Nephron progenitor cell (in vitro differentiated cells): Measurements from ENCODE around the gene PIGN.

Source experiments
- DNase-seq: peaks from one replicate; pipeline ENCODE4 v3.0.0; 2021
- H3K27ac Mint-ChIP-seq: 2 replicates; pipeline ENCODE4 v1.8.0; 2021; ENCODE audit warnings: mild to moderate bottlenecking, moderate library complexity, mixed read lengths
- H3K27me3 Mint-ChIP-seq: 2 replicates; pipeline ENCODE4 v1.8.0; 2021; ENCODE audit warnings: mild to moderate bottlenecking, low read depth, mixed read lengths; ENCODE audit not compliant: poor library complexity
- H3K36me3 Mint-ChIP-seq: 2 replicates; pipeline ENCODE4 v1.8.0; 2021; ENCODE audit warnings: low read depth, mixed read lengths
- H3K4me1 Mint-ChIP-seq: 2 replicates; pipeline ENCODE4 v1.8.0; 2021; ENCODE audit warnings: mixed read lengths
- H3K4me3 Mint-ChIP-seq: 2 replicates; pipeline ENCODE4 v1.8.0; 2021; ENCODE audit warnings: mild to moderate bottlenecking, moderate library complexity, mixed read lengths
- H3K9me3 Mint-ChIP-seq: 2 replicates; pipeline ENCODE4 v1.8.0; 2021; ENCODE audit warnings: mild to moderate bottlenecking, moderate library complexity, mixed read lengths
- TF ChIP-seq, protein P1 (sequence below): fragments of 200-600 bp; sonication (generic); IDR thresholded peaks from 2 replicates; pipeline ENCODE4 v1.5.0; 2021; ENCODE audit warnings: antibody characterized with exemption

PIGN gene

DNA sequence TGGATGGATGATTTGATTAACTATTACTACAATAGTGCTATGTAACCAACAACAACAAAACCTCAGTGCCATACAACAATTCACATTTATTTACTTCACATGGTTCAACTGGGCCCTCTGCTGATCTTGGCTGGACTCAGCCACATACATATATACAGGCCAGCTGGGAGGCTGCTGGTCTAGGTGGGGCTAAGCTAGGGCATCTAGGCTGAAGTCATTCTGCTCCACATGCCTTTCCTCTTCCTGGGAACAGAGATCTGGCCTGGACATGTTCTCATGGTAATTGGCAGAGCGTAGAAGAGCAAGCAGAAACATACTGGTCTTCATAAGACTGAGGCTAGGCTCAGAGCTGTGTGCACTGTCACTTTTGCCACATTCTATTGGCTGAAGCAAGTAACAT lies 191.2 kb downstream of the PIGN start:
- TF ChIP-seq, protein P1, sequence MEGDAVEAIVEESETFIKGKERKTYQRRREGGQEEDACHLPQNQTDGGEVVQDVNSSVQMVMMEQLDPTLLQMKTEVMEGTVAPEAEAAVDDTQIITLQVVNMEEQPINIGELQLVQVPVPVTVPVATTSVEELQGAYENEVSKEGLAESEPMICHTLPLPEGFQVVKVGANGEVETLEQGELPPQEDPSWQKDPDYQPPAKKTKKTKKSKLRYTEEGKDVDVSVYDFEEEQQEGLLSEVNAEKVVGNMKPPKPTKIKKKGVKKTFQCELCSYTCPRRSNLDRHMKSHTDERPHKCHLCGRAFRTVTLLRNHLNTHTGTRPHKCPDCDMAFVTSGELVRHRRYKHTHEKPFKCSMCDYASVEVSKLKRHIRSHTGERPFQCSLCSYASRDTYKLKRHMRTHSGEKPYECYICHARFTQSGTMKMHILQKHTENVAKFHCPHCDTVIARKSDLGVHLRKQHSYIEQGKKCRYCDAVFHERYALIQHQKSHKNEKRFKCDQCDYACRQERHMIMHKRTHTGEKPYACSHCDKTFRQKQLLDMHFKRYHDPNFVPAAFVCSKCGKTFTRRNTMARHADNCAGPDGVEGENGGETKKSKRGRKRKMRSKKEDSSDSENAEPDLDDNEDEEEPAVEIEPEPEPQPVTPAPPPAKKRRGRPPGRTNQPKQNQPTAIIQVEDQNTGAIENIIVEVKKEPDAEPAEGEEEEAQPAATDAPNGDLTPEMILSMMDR = no peak
- no peak for DNase-seq
- Mint-ChIP-seq H3K4me3 (no peak overlapping the region), H3K27me3 (no peaks in the 10 kb centered on the region), H3K9me3 (peaks cover 5% of the 10 kb centered on the region), H3K36me3 (no peaks in the 10 kb centered on the region), H3K4me1 (no peaks in the 10 kb centered on the region), H3K27ac (no peak overlapping the region)

DNA sequence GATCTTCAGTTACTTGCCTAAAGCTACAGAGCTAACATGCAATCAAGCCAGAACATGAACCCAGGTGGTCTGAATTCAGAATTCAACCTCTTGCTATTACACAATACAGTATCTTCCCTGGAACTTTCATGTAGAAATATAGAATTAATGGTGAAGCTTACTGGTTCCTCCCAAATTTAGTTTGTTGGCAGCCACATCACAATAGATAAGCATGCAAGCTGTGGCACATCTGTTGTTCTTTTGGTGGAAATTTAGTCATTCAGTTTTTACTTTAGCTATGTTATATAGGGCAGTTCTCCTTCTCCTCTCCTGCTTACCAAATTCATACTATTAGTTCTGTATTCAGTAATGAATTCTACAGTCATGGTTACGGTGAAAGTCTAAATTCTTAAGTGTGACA lies 193.0 kb downstream of the PIGN start:
- Mint-ChIP-seq H3K4me3 (no peak overlapping the region), H3K4me1 (no peaks in the 10 kb centered on the region), H3K27me3 (no peaks in the 10 kb centered on the region), H3K27ac (no peak overlapping the region), H3K9me3 (no peaks in the 10 kb centered on the region), H3K36me3 (no peaks in the 10 kb centered on the region)
- TF ChIP-seq, protein P1 = no peak
- no peak for DNase-seq

DNA sequence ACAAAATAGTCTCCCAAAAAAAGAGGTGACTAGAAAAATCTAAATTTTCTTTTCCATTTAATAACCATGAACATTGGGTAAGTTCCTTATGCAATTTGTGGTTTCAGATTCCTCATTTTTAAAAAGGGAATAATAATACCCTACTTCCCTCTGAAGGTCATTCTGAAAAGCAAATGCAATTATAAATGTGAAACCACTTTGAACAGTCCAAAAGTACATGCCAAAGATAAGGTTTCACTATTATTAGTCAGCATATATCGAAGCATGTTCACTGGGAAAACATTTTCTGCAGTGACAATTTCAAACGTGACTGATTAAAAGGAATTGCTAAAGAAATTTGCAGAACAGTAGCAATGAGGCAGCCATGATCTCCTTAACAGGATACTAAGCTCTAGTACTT lies 193.9 kb downstream of the PIGN start:
- TF ChIP-seq, protein P1 = no peak
- Mint-ChIP-seq H3K4me1 (no peaks in the 10 kb centered on the region), H3K27me3 (no peaks in the 10 kb centered on the region), H3K4me3 (no peak overlapping the region), H3K36me3 (no peaks in the 10 kb centered on the region), H3K9me3 (no peaks in the 10 kb centered on the region), H3K27ac (no peak overlapping the region)
- DNase-seq = no peak

DNA sequence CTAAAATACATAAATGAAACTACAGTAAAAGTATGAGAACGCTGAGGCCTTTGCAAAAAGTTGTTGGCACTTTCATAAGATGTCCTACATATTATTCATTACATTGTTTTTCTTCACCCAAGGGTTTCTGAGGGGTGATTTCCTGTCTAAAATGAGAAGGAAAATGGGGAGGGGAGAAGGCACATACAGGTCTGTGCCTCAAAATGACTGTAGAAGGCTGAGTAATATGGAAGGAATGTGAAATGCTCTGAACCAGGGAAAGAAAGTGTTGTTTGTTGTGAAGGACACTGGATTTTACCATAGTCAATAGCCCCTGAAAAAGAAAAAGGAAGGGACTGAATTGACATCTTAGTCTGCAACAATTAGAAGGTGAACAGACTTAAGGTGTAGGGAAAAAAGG lies 194.6 kb downstream of the PIGN start:
- H3K36me3 Mint-ChIP-seq = no peaks in the 10 kb centered on the region
- no peaks in the 10 kb centered on the region for H3K27me3 Mint-ChIP-seq
- no peak overlapping the region for H3K27ac Mint-ChIP-seq
- no peak for DNase-seq
- H3K4me3 Mint-ChIP-seq = no peak overlapping the region
- H3K4me1 Mint-ChIP-seq = no peaks in the 10 kb centered on the region
- H3K9me3 Mint-ChIP-seq = no peaks in the 10 kb centered on the region
- TF ChIP-seq, protein P1 = no peak

DNA sequence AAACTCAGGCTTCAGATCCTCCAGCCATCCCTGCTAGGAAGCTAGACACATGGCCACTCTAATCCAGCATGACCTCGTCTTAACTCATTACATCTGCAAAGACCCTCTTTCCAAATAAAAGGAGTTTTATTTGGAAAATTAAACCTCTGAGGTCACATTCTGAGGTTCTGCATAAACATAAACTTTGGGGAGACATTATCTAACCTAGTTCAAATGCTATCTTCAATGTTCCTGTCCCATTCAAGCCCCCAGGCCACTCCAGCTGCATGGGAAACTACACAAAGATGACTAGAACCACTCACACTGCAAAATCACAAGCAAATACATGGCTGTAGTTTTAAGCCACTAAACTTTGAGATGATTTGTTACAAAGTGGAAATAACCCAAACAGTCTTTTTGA lies 195.0 kb downstream of the PIGN start:
- H3K27me3 Mint-ChIP-seq = peaks cover 2% of the 10 kb centered on the region
- H3K9me3 Mint-ChIP-seq = no peaks in the 10 kb centered on the region
- TF ChIP-seq, protein P1 = no peak
- H3K27ac Mint-ChIP-seq = no peak overlapping the region
- no peak for DNase-seq
- H3K4me1 Mint-ChIP-seq = no peaks in the 10 kb centered on the region
- H3K4me3 Mint-ChIP-seq = no peak overlapping the region
- no peaks in the 10 kb centered on the region for H3K36me3 Mint-ChIP-seq

DNA sequence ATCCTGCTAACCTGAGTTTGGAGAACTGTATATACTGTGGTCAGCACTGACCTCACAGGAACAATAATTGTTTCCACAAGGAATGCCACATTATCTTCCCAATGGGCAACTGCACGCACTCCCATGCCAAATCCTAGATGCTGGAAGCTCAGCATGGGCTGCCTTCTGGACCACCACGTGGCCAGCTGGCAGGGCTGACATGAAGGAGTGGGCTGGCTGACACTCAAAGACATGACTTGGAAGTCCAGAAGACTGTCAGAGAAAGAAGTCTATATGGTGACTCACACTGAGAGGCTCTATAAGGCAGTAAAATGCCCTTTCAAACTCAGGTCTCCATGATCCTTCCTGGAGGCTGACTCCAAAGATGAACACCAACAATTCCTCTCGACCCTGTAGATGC lies 195.7 kb downstream of the PIGN start:
- no peaks in the 10 kb centered on the region for H3K4me1 Mint-ChIP-seq
- DNase-seq = no peak
- peaks cover 2% of the 10 kb centered on the region for H3K27me3 Mint-ChIP-seq
- no peak overlapping the region for H3K4me3 Mint-ChIP-seq
- no peak overlapping the region for H3K27ac Mint-ChIP-seq
- TF ChIP-seq, protein P1 = no peak
- no peaks in the 10 kb centered on the region for H3K36me3 Mint-ChIP-seq
- H3K9me3 Mint-ChIP-seq = no peaks in the 10 kb centered on the region
